Measurements from ENCODE around the gene GAS7. TPM values are rescaled to one million over a fixed set of nuclear protein-coding genes. Genes with fewer than 3 reads are reported as not detected.

Gene GAS7
- total and polyA plus RNA-seq, 2 experiments from 2014 or later: 1.9 to 10.7 TPM

DNA sequence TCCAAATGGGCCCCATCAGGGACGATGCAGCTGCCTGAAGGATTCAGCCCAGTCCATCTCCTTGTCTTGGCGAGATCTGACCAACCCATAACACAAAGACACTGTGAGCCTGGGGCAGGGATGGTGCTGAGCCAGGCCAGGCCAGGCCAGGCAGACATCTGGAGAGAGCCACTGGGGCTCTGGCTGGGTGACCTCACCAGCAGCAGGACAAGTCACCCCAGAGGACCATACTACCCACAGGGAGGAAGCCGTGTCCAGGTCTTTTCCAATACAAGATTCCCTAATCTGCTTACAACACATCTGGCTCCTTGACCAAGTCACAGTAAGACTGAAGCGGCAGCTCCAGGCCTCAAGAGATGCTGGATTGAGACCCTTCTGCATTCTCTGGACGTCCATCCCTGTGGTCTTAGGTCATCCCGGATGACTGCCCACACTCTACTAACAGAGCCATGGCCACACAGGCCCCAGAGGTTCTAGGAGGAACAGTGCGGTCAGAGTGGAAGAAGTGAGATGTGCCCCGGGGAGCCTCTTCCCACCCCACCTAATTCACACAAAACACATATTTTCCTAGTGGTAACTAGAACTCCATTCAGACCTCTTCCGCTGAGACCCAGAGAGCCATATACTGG, 211.5 kb downstream of the GAS7 start:
- H3K27me3 ChIP-seq (ENCODE audit: insufficient read depth): no peaks in the 10 kb centered on the region
- no peaks in the 10 kb centered on the region for H3K9me2 ChIP-seq (ENCODE audit: insufficient read depth)
- H3K36me3 ChIP-seq (ENCODE audit: insufficient read depth): no peaks in the 10 kb centered on the region
- Mint-ChIP-seq H3K4me3 (no peak overlapping the region), H3K9me3 (peaks cover 6% of the 10 kb centered on the region; the same call in 2 of the 3 replicates), H3K36me3 (ENCODE audit: low read depth) (0 out of 3 replicates have a peak, but pooled peaks cover 3% of the 10 kb centered on the region), H3K4me1 (peaks cover 3% of the 10 kb centered on the region; the same call in 2 of the 3 replicates), H3K27me3 (ENCODE audit: insufficient read depth, low read depth, poor library complexity) (peaks cover 17% of the 10 kb centered on the region), H3K27ac (no peak overlapping the region)
- no peak overlapping the region for H2AFZ ChIP-seq
- ATAC-seq (no peak), DNase-seq (ENCODE audit: low spot score) (no peak)
- no peaks in the 10 kb centered on the region for H3F3A ChIP-seq (replicated peaks; ENCODE audit: low read depth)
- TF ChIP-seq POLR2AphosphoS5 (IDR thresholded peaks at IDR 0.05; ENCODE audit: low read depth) (no peak), EZH2 (IDR thresholded peaks at IDR 0.05; ENCODE audit: low read depth, unreplicated experiment) (no peak), CREB1 (CRISPR knock-in tag; IDR thresholded peaks at IDR 0.05; ENCODE audit: low read depth) (no peak), ETS1 (IDR thresholded peaks at IDR 0.05) (no peak), ZNF331 (CRISPR knock-in tag; IDR thresholded peaks at IDR 0.05; ENCODE audit: low read depth) (no peak), REST (IDR thresholded peaks at IDR 0.05; ENCODE audit: unreplicated experiment) (no peak), JUNB (IDR thresholded peaks at IDR 0.05; ENCODE audit: unreplicated experiment) (no peak), STAT1 (IDR thresholded peaks at IDR 0.05; ENCODE audit: unreplicated experiment) (no peak), ZNF114 (CRISPR knock-in tag; IDR thresholded peaks at IDR 0.05) (no peak), NANOG (IDR thresholded peaks at IDR 0.05; ENCODE audit: borderline replicate concordance) (no peak), EZH2phosphoT487 (IDR thresholded peaks at IDR 0.05; ENCODE audit: unreplicated experiment) (no peak)
- TF ChIP-seq, protein P1, sequence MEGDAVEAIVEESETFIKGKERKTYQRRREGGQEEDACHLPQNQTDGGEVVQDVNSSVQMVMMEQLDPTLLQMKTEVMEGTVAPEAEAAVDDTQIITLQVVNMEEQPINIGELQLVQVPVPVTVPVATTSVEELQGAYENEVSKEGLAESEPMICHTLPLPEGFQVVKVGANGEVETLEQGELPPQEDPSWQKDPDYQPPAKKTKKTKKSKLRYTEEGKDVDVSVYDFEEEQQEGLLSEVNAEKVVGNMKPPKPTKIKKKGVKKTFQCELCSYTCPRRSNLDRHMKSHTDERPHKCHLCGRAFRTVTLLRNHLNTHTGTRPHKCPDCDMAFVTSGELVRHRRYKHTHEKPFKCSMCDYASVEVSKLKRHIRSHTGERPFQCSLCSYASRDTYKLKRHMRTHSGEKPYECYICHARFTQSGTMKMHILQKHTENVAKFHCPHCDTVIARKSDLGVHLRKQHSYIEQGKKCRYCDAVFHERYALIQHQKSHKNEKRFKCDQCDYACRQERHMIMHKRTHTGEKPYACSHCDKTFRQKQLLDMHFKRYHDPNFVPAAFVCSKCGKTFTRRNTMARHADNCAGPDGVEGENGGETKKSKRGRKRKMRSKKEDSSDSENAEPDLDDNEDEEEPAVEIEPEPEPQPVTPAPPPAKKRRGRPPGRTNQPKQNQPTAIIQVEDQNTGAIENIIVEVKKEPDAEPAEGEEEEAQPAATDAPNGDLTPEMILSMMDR (conservative IDR thresholded peaks at IDR 0.05; ENCODE audit: low read depth in 2 of 2): no peak
- TF ChIP-seq, protein P2, sequence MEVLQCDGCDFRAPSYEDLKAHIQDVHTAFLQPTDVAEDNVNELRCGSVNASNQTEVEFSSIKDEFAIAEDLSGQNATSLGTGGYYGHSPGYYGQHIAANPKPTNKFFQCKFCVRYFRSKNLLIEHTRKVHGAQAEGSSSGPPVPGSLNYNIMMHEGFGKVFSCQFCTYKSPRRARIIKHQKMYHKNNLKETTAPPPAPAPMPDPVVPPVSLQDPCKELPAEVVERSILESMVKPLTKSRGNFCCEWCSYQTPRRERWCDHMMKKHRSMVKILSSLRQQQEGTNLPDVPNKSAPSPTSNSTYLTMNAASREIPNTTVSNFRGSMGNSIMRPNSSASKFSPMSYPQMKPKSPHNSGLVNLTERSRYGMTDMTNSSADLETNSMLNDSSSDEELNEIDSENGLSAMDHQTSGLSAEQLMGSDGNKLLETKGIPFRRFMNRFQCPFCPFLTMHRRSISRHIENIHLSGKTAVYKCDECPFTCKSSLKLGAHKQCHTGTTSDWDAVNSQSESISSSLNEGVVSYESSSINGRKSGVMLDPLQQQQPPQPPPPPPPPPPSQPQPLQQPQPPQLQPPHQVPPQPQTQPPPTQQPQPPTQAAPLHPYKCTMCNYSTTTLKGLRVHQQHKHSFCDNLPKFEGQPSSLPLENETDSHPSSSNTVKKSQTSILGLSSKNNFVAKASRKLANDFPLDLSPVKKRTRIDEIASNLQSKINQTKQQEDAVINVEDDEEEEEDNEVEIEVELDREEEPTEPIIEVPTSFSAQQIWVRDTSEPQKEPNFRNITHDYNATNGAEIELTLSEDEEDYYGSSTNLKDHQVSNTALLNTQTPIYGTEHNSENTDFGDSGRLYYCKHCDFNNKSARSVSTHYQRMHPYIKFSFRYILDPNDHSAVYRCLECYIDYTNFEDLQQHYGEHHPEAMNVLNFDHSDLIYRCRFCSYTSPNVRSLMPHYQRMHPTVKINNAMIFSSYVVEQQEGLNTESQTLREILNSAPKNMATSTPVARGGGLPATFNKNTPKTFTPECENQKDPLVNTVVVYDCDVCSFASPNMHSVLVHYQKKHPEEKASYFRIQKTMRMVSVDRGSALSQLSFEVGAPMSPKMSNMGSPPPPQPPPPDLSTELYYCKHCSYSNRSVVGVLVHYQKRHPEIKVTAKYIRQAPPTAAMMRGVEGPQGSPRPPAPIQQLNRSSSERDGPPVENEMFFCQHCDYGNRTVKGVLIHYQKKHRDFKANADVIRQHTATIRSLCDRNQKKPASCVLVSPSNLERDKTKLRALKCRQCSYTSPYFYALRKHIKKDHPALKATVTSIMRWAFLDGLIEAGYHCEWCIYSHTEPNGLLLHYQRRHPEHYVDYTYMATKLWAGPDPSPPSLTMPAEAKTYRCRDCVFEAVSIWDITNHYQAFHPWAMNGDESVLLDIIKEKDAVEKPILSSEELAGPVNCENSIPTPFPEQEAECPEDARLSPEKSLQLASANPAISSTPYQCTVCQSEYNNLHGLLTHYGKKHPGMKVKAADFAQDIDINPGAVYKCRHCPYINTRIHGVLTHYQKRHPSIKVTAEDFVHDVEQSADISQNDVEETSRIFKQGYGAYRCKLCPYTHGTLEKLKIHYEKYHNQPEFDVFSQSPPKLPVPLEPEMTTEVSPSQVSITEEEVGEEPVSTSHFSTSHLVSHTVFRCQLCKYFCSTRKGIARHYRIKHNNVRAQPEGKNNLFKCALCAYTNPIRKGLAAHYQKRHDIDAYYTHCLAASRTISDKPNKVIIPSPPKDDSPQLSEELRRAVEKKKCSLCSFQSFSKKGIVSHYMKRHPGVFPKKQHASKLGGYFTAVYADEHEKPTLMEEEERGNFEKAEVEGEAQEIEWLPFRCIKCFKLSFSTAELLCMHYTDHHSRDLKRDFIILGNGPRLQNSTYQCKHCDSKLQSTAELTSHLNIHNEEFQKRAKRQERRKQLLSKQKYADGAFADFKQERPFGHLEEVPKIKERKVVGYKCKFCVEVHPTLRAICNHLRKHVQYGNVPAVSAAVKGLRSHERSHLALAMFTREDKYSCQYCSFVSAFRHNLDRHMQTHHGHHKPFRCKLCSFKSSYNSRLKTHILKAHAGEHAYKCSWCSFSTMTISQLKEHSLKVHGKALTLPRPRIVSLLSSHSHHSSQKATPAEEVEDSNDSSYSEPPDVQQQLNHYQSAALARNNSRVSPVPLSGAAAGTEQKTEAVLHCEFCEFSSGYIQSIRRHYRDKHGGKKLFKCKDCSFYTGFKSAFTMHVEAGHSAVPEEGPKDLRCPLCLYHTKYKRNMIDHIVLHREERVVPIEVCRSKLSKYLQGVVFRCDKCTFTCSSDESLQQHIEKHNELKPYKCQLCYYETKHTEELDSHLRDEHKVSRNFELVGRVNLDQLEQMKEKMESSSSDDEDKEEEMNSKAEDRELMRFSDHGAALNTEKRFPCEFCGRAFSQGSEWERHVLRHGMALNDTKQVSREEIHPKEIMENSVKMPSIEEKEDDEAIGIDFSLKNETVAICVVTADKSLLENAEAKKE (CRISPR knock-in tag; IDR thresholded peaks at IDR 0.05): no peak
- no peak overlapping the region for H3K4me2 ChIP-seq
- H4K20me1 ChIP-seq (replicated peaks; ENCODE audit: insufficient read depth): no peaks in the 10 kb centered on the region
- no peaks in the 10 kb centered on the region for H3K79me2 ChIP-seq (replicated peaks; ENCODE audit: insufficient read depth)
- no peak overlapping the region for H3K27ac ChIP-seq (ENCODE audit: low read depth)
- no peaks in the 10 kb centered on the region for H3K4me1 ChIP-seq (ENCODE audit: insufficient read depth)
- H3K4me3 ChIP-seq: no peak overlapping the region
